GM23248 (cell line): ENCODE measurements around the gene RPL39.
"Not testable (repeated sequence)": the region's sequence is repeated elsewhere in the genome, so short reads cannot be mapped to it uniquely, and the experiment has no call there.

ENCODE experiments used
- EZH2 ChIP-seq: fragments of 200-600 bp; sonication (generic); IDR thresholded peaks from 2 replicates; pipeline ENCODE4 v1.6.1; 2018; ENCODE audit warnings: antibody characterized with exemption, mild to moderate bottlenecking; ENCODE audit not compliant: insufficient read depth, poor library complexity, severe bottlenecking
- EZH2phosphoT487 ChIP-seq: fragments of 200-600 bp; sonication (generic); IDR thresholded peaks from 2 replicates; pipeline ENCODE4 v1.6.1; 2018; ENCODE audit warnings: antibody characterized with exemption, moderate library complexity, mild to moderate bottlenecking, low read depth; ENCODE audit not compliant: insufficient read depth

DNA sequence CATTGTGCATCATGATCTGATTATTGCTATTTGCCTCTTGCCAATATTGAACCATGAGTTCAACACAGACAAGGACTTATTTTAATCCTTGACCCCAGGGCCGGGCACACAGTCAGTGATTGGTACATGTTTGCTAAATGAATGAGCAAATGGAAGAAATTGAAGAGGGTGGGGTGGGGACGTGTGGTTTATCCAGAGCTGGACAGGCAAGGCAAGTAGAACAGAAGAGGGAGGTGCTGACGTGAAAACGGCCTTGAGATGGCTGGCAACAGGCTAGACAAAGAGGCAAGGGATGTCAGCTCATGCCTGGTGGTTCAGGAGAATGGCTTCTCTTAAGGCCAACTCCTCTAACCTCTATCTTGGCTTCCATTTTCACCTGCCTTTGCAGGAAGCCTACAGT is 17.0 kb upstream of the RPL39 start:
- TF ChIP-seq EZH2, EZH2phosphoT487: not testable (repeated sequence)
